Neuronal stem cell (in vitro differentiated cells): ENCODE data around the gene PCNX2.

Source experiments
- DNase-seq: peaks from one replicate; pipeline ENCODE4 v3.0.0-alpha.2; 2013; ENCODE audit warnings: low spot score
- H2AFZ ChIP-seq: one replicate; pipeline ENCODE4 v1.6.1; 2013; ENCODE audit warnings: mild to moderate bottlenecking, low read length, inconsistent platforms
- H2AK5ac ChIP-seq: 2 replicates; pipeline ENCODE4 v1.6.1; 2013; ENCODE audit warnings: low read depth, mild to moderate bottlenecking, inconsistent platforms, low read length, moderate library complexity, mixed read lengths
- H2BK120ac ChIP-seq: 2 replicates; pipeline ENCODE4 v1.6.1; 2013; ENCODE audit warnings: low read depth, mild to moderate bottlenecking, inconsistent platforms, low read length, moderate library complexity, mixed read lengths
- H2BK12ac ChIP-seq: one replicate; pipeline ENCODE4 v1.6.1; 2013; ENCODE audit warnings: low read length, inconsistent platforms
- H2BK15ac ChIP-seq: 2 replicates; pipeline ENCODE4 v1.6.1; 2013; ENCODE audit warnings: mild to moderate bottlenecking, low read length, inconsistent platforms, mixed read lengths
- H2BK5ac ChIP-seq: one replicate; pipeline ENCODE4 v1.6.1; 2013; ENCODE audit warnings: inconsistent platforms, mild to moderate bottlenecking, low read length, moderate library complexity
- H3K14ac ChIP-seq: one replicate; pipeline ENCODE4 v1.6.1; 2013; ENCODE audit warnings: low read length, inconsistent platforms
- H3K18ac ChIP-seq: 2 replicates; pipeline ENCODE4 v1.6.1; 2013; ENCODE audit warnings: low read length, inconsistent platforms
- H3K23ac ChIP-seq: 2 replicates; pipeline ENCODE4 v1.6.1; 2013; ENCODE audit warnings: low read depth, mild to moderate bottlenecking, mixed read lengths, low read length, inconsistent platforms; ENCODE audit not compliant: poor library complexity
- H3K27ac ChIP-seq: replicated peaks from 3 replicates; pipeline ENCODE4 v1.5.1; 2013; ENCODE audit warnings: low read length, inconsistent platforms
- H3K27me3 ChIP-seq, 3 experiments: 2 replicates each; pipeline ENCODE4 v1.6.1; 2013; ENCODE audit warnings: low read length in 3 of 3, mild to moderate bottlenecking in 2 of 3, inconsistent platforms in 1 of 3, low read depth in 1 of 3, mixed read lengths in 1 of 3, moderate library complexity in 1 of 3; ENCODE audit not compliant: control insufficient read depth in 3 of 3, insufficient read depth in 3 of 3
- H3K36me3 ChIP-seq, 2 donors: replicated peaks in 1 of 2; 2 replicates each; pipeline ENCODE4 v1.6.1; 2013; ENCODE audit warnings: low read length in 2 of 2; ENCODE audit not compliant: control insufficient read depth in 2 of 2, insufficient read depth in 2 of 2
- H3K4ac ChIP-seq: 2 replicates; pipeline ENCODE4 v1.6.1; 2013; ENCODE audit warnings: inconsistent platforms, mild to moderate bottlenecking, low read length, moderate library complexity
- H3K4me1 ChIP-seq, 2 donors: 1 replicate in 1 of 2; 2 replicates in 1 of 2; pipeline ENCODE4 v1.6.1; 2013; ENCODE audit warnings: low read length in 2 of 2, low read depth in 1 of 2; ENCODE audit not compliant: control insufficient read depth in 2 of 2, insufficient read depth in 1 of 2
- H3K4me2 ChIP-seq: one replicate; pipeline ENCODE4 v1.6.1; 2013; ENCODE audit warnings: mild to moderate bottlenecking, low read length, inconsistent platforms; ENCODE audit not compliant: insufficient read depth, poor library complexity, severe bottlenecking
- H3K4me3 ChIP-seq, 2 donors: 2 replicates each; pipeline ENCODE4 v1.5.1; 2013; ENCODE audit warnings: low read length in 2 of 2, mild to moderate bottlenecking in 2 of 2, inconsistent platforms in 1 of 2, moderate library complexity in 1 of 2
- H3K79me1 ChIP-seq: one replicate; pipeline ENCODE4 v1.6.1; 2013; ENCODE audit warnings: low read depth, mild to moderate bottlenecking, inconsistent platforms, low read length, moderate library complexity
- H3K9ac ChIP-seq: one replicate; pipeline ENCODE4 v1.6.1; 2013; ENCODE audit warnings: mild to moderate bottlenecking, low read depth, low read length, inconsistent platforms; ENCODE audit not compliant: poor library complexity
- H3K9me3 ChIP-seq, 2 donors: replicated peaks in 1 of 2; 2 replicates each; pipeline versions ENCODE3 to v1.6.1; 2013; ENCODE audit warnings: low read length in 2 of 2, mild to moderate bottlenecking in 2 of 2, inconsistent platforms in 1 of 2, low read depth in 1 of 2, mixed read lengths in 1 of 2, moderate library complexity in 1 of 2; ENCODE audit not compliant: control insufficient read depth in 2 of 2, insufficient read depth in 1 of 2
- H4K8ac ChIP-seq: one replicate; pipeline ENCODE4 v1.6.1; 2013; ENCODE audit warnings: low read depth, mild to moderate bottlenecking, inconsistent platforms, low read length, moderate library complexity
- H4K91ac ChIP-seq: one replicate; pipeline ENCODE4 v1.6.1; 2013; ENCODE audit warnings: low read length, low read depth, mild to moderate bottlenecking, inconsistent platforms; ENCODE audit not compliant: poor library complexity
- WGBS, 2 donors: extraction: QIAGEN DNeasy Blood & Tissue Kit; methylation state at CpG; one replicate each; pipeline ENCODE4 v1.1.7; 2013; ENCODE audit warnings: missing lambda C conversion rate in 2 of 2, mixed read lengths in 1 of 2; ENCODE audit not compliant: insufficient read length in 2 of 2, insufficient replicate concordance in 1 of 2; ENCODE audit errors: extremely low coverage in 2 of 2; 5-methylcytosine and 5-hydroxymethylcytosine counted together

The PCNX2 gene

GRCh38 chr1:232979558-232979957 is 316.0 kb downstream of the PCNX2 start:
- H2BK12ac ChIP-seq = no peak overlapping the region
- no peak for DNase-seq
- H3K9ac ChIP-seq = no peak overlapping the region
- H4K91ac ChIP-seq = no peak overlapping the region
- peaks cover 0 to 2% of the 10 kb centered on the region in 2 donors for H3K4me1 ChIP-seq
- H3K4me3 ChIP-seq = no peak overlapping the region
- H3K4ac ChIP-seq = no peak overlapping the region
- no peak overlapping the region for H3K23ac ChIP-seq
- H3K36me3 ChIP-seq = peaks cover 24 to 69% of the 10 kb centered on the region in 2 donors
- H3K79me1 ChIP-seq = no peaks in the 10 kb centered on the region
- no peak overlapping the region for H3K18ac ChIP-seq
- no CpG with 5 or more reads among the region's 6 CpGs for WGBS, 2 donors
- no peak overlapping the region for H2AK5ac ChIP-seq
- no peak overlapping the region for H4K8ac ChIP-seq
- no peak overlapping the region for H2BK120ac ChIP-seq
- H3K27me3 ChIP-seq = no peaks in the 10 kb centered on the region
- no peak overlapping the region for H3K27ac ChIP-seq
- H3K4me2 ChIP-seq = no peak overlapping the region
- no peak overlapping the region for H3K14ac ChIP-seq
- H2BK5ac ChIP-seq = no peak overlapping the region
- H2AFZ ChIP-seq = no peak overlapping the region
- no peak overlapping the region for H2BK15ac ChIP-seq
- H3K9me3 ChIP-seq = peaks cover 0 to 2% of the 10 kb centered on the region in 2 donors

- Histone ChIP-seq H2BK12ac (no peak overlapping the region), H3K9ac (no peak overlapping the region), H3K36me3 (peaks cover 24 to 77% of the 10 kb centered on the region in 2 donors), H3K4me1 (no peaks in the 10 kb centered on the region), H3K9me3 (peaks cover 0 to 9% of the 10 kb centered on the region in 2 donors), H3K4me2 (no peak overlapping the region), H3K18ac (no peak overlapping the region), H4K91ac (no peak overlapping the region), H3K23ac (no peak overlapping the region), H2BK120ac (no peak overlapping the region), H3K4me3 (no peak overlapping the region), H3K14ac (no peak overlapping the region), H3K27me3 (no peaks in the 10 kb centered on the region), H2BK15ac (no peak overlapping the region), H3K27ac (no peak overlapping the region), H2AK5ac (no peak overlapping the region), H2BK5ac (no peak overlapping the region), H4K8ac (no peak overlapping the region), H3K4ac (no peak overlapping the region), H3K79me1 (no peaks in the 10 kb centered on the region), H2AFZ (no peak overlapping the region)
- no peak for DNase-seq
- no CpG with 5 or more reads among the region's 4 CpGs for WGBS, 2 donors
These were observed 316.7 kb downstream of the PCNX2 start for GRCh38 chr1:232978815-232979214.

DNA sequence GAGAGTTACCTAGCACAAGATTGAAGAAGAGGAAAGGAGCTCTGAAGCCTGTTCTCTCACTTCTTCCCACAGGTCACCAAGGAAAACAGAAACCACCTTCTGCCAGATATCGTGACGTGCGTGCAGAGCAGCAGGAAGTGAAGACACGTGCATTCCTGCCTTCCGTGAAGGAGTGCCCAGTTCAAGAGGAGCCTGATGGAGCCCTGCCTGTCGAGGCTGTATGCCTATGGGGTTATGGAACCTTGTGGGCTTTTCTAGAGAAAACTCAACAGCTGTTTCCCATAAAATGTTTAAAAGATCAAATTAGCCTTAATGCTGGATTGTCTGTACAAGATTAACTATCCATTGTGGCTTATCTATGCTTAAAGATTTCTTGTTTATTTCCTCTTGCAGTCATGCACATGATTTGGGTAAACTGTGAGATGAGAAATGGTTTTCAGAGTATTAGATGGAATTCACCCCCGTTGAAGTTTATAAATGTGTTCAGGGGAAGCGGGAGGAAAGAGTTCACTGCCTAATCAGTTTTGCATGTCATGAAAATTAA is 317.4 kb downstream of the PCNX2 start:
- no peaks in the 10 kb centered on the region for H3K79me1 ChIP-seq
- H3K36me3 ChIP-seq = peaks cover 21 to 79% of the 10 kb centered on the region in 2 donors
- H3K18ac ChIP-seq = no peak overlapping the region
- H4K8ac ChIP-seq = no peak overlapping the region
- H2BK120ac ChIP-seq = no peak overlapping the region
- no peak for DNase-seq
- no peak overlapping the region for H2BK15ac ChIP-seq
- no peaks in the 10 kb centered on the region for H3K27me3 ChIP-seq
- no peaks in the 10 kb centered on the region for H3K4me1 ChIP-seq
- H3K23ac ChIP-seq = no peak overlapping the region
- no peak overlapping the region for H3K4me2 ChIP-seq
- no peak overlapping the region for H3K4me3 ChIP-seq
- H3K4ac ChIP-seq = no peak overlapping the region
- no peak overlapping the region for H2BK5ac ChIP-seq
- no peak overlapping the region for H3K27ac ChIP-seq
- H2AFZ ChIP-seq = no peak overlapping the region
- H3K14ac ChIP-seq = no peak overlapping the region
- no peak overlapping the region for H4K91ac ChIP-seq
- peaks cover 0 to 16% of the 10 kb centered on the region in 2 donors for H3K9me3 ChIP-seq
- H2AK5ac ChIP-seq = no peak overlapping the region
- WGBS, 2 donors = no CpG with 5 or more reads among the region's 8 CpGs
- H3K9ac ChIP-seq = no peak overlapping the region
- H2BK12ac ChIP-seq = no peak overlapping the region

- Histone ChIP-seq H3K9me3 (peaks cover 4 to 31% of the 10 kb centered on the region in 2 donors), H3K18ac (no peak overlapping the region), H2BK12ac (no peak overlapping the region), H4K8ac (no peak overlapping the region), H3K4me2 (no peak overlapping the region), H3K4ac (no peak overlapping the region), H3K79me1 (no peaks in the 10 kb centered on the region), H3K14ac (no peak overlapping the region), H2AK5ac (no peak overlapping the region), H2BK5ac (no peak overlapping the region), H2AFZ (no peak overlapping the region), H4K91ac (no peak overlapping the region), H3K36me3 (peaks cover 34 to 100% of the 10 kb centered on the region in 2 donors), H3K9ac (no peak overlapping the region), H3K4me3 (no peak overlapping the region), H3K27me3 (no peaks in the 10 kb centered on the region), H3K4me1 (no peaks in the 10 kb centered on the region), H3K27ac (no peak overlapping the region), H2BK120ac (no peak overlapping the region), H2BK15ac (no peak overlapping the region), H3K23ac (no peak overlapping the region)
- DNase-seq = no peak
- WGBS, 2 donors = no CpG with 5 or more reads among the region's 3 CpGs
These were observed 320.6 kb downstream of the PCNX2 start for GRCh38 chr1:232974971-232975370.
